Astrocyte (in vitro differentiated cells and primary cell): ENCODE measurements around the gene RALGAPA1.

ENCODE experiments used
- CTCF ChIP-seq: IDR thresholded peaks from 2 replicates; pipeline ENCODE4 v1.5.1; 2011; ENCODE audit warnings: low read depth, mild to moderate bottlenecking, inconsistent platforms, low read length, moderate library complexity; ENCODE audit not compliant: insufficient read depth
- EZH2 ChIP-seq: IDR thresholded peaks from 2 replicates; pipeline ENCODE4 v1.6.1; 2012; ENCODE audit warnings: mild to moderate bottlenecking, low read length, inconsistent platforms; ENCODE audit not compliant: insufficient read depth

GRCh38 chr14:35847636-35848035 lies 38.5 kb upstream of the RALGAPA1 start:
- TF ChIP-seq CTCF (no peak), EZH2 (no peak)
